ENCODE data around the gene MYL10. TPM values are rescaled to one million over a fixed set of nuclear protein-coding genes. Genes with fewer than 3 reads are reported as not detected.
A peak's percentile ranks its signal among the peaks of the same experiment; 100 is the strongest.
"Not testable (repeated sequence)": the region's sequence is repeated elsewhere in the genome, so short reads cannot be mapped to it uniquely, and the experiment has no call there.

Gene MYL10
- total RNA-seq, 8 experiments from 2014 or later: not detected

GRCh38 chr7:101667920-101668319 lies 38.8 kb upstream of the MYL10 start:
- Histone ChIP-seq H3K4me1 (replicated peaks in 1 of 2) (peaks cover 9 to 13% of the 10 kb centered on the region in 2 donors), H3K4me3 (no peak overlapping the region), H3K27ac (no peak overlapping the region)
- in situ Hi-C loops (cut with MboI; ENCODE audit: low pct_unique_long_range_greater_than_20kb in 2 of 9, low sequenced_read_pairs in 9 of 9, unreplicated experiment in 9 of 9): no loop called here
- 50 to 100% (median 53%) methylated on average over 1 to 2 of the region's 3 CpGs; no CpG with 5 or more reads in 7 of the 10 experiments for WGBS, 10 experiments
- no peak for ATAC-seq (replicated peaks in 6 of 8)

GRCh38 chr7:101667399-101667798 lies 38.3 kb upstream of the MYL10 start:
- in situ Hi-C loops (cut with MboI; ENCODE audit: low pct_unique_long_range_greater_than_20kb in 2 of 9, low sequenced_read_pairs in 9 of 9, unreplicated experiment in 9 of 9): no loop called here
- 60 to 100% (median 100%) methylated on average over 1 to 3 of the region's 3 CpGs; no CpG with 5 or more reads in 1 of the 10 experiments for WGBS, 10 experiments
- H3K4me1 ChIP-seq (replicated peaks in 1 of 2): peaks cover 9 to 13% of the 10 kb centered on the region in 2 donors
- no peak overlapping the region for H3K4me3 ChIP-seq
- H3K27ac ChIP-seq: no peak overlapping the region
- no peak for ATAC-seq (replicated peaks in 6 of 8)

DNA sequence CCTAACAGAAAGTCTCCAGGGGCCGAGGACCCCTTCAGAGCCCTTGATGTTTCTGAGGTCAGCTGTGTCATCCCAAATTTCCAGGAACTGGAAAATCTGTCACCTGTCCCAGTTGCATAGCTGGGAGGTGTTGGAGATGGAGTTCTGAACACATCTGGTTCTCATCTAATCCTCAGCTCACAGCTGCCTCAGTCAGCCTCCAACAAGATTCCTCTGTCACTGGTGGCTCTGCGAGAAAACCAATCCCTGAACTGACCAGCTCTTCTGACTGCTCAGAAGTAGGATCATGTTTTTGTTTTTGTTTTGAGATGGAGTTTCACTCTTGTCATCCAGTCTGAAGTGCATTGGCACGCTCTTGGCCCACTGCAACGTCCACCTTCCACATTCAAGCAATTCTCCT lies 37.6 kb upstream of the MYL10 start:
- no peak overlapping the region for H3K4me3 ChIP-seq
- in situ Hi-C loops (cut with MboI; ENCODE audit: low pct_unique_long_range_greater_than_20kb in 2 of 9, low sequenced_read_pairs in 9 of 9, unreplicated experiment in 9 of 9): no loop called here
- H3K4me1 ChIP-seq (replicated peaks in 1 of 2): peaks cover 14 to 17% of the 10 kb centered on the region in 2 donors
- no peak overlapping the region for H3K27ac ChIP-seq
- 42 to 100% (median 89%) methylated on average over 1 to 3 of the region's 4 CpGs; no CpG with 5 or more reads in 4 of the 10 experiments for WGBS, 10 experiments
- ATAC-seq (replicated peaks in 6 of 8): peak in 2 of 8 experiments; percentile 10 to 28

DNA sequence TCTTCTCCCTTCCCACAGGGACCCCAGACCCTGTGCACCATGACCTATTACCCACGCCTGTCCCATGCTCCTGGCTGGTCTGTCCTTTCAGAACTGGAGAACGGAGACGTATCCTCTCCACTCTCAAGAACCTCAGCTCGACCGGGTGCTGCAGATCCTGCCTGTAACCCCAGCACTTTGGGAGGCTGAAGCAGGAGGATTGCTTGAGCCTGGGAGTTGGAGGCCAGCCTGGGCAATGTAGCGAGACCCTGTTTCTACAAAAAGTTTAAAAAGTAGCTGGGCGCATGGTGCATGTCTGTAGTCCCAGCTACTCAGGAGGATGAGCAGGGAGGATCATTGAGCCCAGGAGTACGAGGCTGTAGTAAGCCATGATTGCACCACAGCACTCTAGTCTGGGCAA lies 37.2 kb upstream of the MYL10 start:
- no peak overlapping the region for H3K27ac ChIP-seq
- no peak overlapping the region for H3K4me3 ChIP-seq
- ATAC-seq (replicated peaks in 6 of 8): no peak
- 0 to 83% (median 60%) methylated on average over 1 to 7 of the region's 8 CpGs; no CpG with 5 or more reads in 3 of the 10 experiments for WGBS, 10 experiments
- in situ Hi-C loops (cut with MboI; ENCODE audit: low pct_unique_long_range_greater_than_20kb in 2 of 9, low sequenced_read_pairs in 9 of 9, unreplicated experiment in 9 of 9): no loop called here
- peaks cover 15 to 19% of the 10 kb centered on the region in 2 donors for H3K4me1 ChIP-seq (replicated peaks in 1 of 2)

GRCh38 chr7:101664893-101665471 lies 35.9 kb upstream of the MYL10 start:
- no peak for ATAC-seq (replicated peaks in 6 of 8)
- 25 to 100% (median 76%) methylated on average over 1 to 5 of the region's 10 CpGs; no CpG with 5 or more reads in 4 of the 10 experiments for WGBS, 10 experiments
- in situ Hi-C loops (cut with MboI; ENCODE audit: low pct_unique_long_range_greater_than_20kb in 2 of 9, low sequenced_read_pairs in 9 of 9, unreplicated experiment in 9 of 9): no loop called here
- Histone ChIP-seq H3K27ac (peak overlapping the region in 1 of 2 donors; percentile 11), H3K4me3 (no peak overlapping the region), H3K4me1 (replicated peaks in 1 of 2) (peaks cover 15 to 22% of the 10 kb centered on the region in 2 donors)

DNA sequence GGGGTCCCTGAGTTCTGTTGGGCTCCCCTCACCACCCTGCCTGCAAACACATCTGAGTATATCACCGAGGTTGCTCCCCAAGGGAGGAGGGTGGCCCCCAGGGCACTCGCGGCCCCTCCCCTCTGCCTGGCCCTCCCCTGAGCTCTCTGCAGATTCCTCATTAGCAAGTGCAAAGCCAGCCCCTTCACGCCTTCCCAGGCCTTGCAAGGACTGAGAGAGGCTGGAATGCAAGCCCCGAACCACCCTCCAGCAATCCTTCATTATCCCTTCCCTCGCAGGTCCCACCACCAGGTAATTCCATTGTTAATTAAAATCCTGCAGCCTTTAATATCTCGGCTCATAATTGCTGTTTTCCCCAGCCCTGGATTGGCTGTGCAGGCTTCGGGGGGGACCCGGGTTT lies 35.3 kb upstream of the MYL10 start:
- peak; percentile 35 to 90 (median 81) for ATAC-seq (replicated peaks in 6 of 8)
- Histone ChIP-seq H3K27ac (peak overlapping the region in 1 of 2 donors; percentile 11), H3K4me3 (no peak overlapping the region), H3K4me1 (replicated peaks in 1 of 2) (peaks cover 15 to 22% of the 10 kb centered on the region in 2 donors)
- WGBS, 10 experiments: 0 to 19% (median 13%) methylated on average over 1 to 5 of the region's 9 CpGs; no CpG with 5 or more reads in 6 of the 10 experiments
- in situ Hi-C loops (cut with MboI; ENCODE audit: low pct_unique_long_range_greater_than_20kb in 2 of 9, low sequenced_read_pairs in 9 of 9, unreplicated experiment in 9 of 9): no loop called here

DNA sequence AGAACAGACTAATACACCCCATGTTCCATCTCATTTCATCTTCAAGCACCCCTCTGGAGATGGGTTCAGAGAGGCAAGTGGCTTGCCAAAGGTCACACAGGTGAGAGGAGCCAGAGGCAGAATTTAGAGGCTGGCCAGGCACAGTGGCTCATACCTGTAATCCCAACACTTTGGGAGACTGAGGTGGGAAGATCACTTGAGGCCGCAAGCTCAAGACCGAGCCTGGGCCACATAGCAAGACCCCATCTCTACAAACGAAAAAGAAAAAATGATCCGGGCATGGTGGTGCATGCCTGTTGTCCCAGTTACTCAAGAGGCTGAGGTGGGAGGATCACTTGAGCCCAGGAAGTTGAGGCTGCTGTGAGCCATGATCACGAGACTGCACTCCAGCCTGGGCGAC lies 34.7 kb upstream of the MYL10 start:
- no peak overlapping the region for H3K27ac ChIP-seq
- peaks cover 15 to 22% of the 10 kb centered on the region in 2 donors for H3K4me1 ChIP-seq (replicated peaks in 1 of 2)
- in situ Hi-C loops (cut with MboI; ENCODE audit: low pct_unique_long_range_greater_than_20kb in 2 of 9, low sequenced_read_pairs in 9 of 9, unreplicated experiment in 9 of 9): no loop called here
- no peak overlapping the region for H3K4me3 ChIP-seq
- ATAC-seq (replicated peaks in 6 of 8): no peak
- 70 to 100% (median 80%) methylated on average over 1 to 4 of the region's 6 CpGs; no CpG with 5 or more reads in 5 of the 10 experiments for WGBS, 10 experiments

DNA sequence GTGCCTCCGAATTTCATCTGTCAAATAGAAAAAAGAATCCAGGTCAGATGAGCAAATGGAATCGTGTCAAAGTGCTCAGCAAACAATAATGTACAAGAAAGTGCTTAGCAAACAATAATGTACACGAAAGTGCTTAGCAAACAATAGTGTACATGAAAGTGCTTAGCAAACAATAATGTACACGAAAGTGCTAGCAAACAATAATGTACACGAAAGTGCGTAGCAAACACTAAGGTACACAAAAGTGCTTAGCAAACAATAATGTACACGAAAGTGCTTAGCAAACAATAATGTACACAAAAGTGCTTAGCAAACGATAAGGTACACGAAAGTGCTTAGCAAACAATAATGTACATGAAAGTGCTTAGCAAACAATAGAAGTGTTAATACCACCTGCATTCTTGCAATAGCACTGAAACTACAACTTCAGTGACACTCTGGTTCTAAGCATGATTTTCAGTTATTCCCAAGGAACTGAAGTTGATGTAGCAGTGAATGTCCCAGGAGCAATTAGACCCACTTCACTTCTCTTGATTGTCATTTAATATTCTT lies 33.4 kb upstream of the MYL10 start:
- whole genome bisulfite sequencing, 10 experiments: 52 to 98% (median 75%) methylated on average over 3 to 8 of the region's 9 CpGs; no CpG with 5 or more reads in 1 of the 10 experiments
- H3K27ac ChIP-seq: no peak overlapping the region
- in situ Hi-C loops (cut with MboI; ENCODE audit: low pct_unique_long_range_greater_than_20kb in 2 of 9, low sequenced_read_pairs in 9 of 9, unreplicated experiment in 9 of 9): no loop called here
- H3K4me1 ChIP-seq (replicated peaks in 1 of 2): peaks cover 15 to 22% of the 10 kb centered on the region in 2 donors
- no peak overlapping the region for H3K4me3 ChIP-seq
- no peak for ATAC-seq (replicated peaks in 6 of 8)

- H3K27ac ChIP-seq: no peak overlapping the region
- H3K4me1 ChIP-seq (replicated peaks in 1 of 2): peaks cover 13 to 15% of the 10 kb centered on the region in 2 donors
- H3K4me3 ChIP-seq: no peak overlapping the region
- 43 to 80% (median 71%) methylated on average over 1 of the region's 2 CpGs; no CpG with 5 or more reads in 5 of the 10 experiments for WGBS, 10 experiments
- in situ Hi-C loops (cut with MboI; ENCODE audit: low pct_unique_long_range_greater_than_20kb in 2 of 9, low sequenced_read_pairs in 9 of 9, unreplicated experiment in 9 of 9): no loop called here
- no peak for ATAC-seq (replicated peaks in 6 of 8)
These were observed 30.6 kb upstream of the MYL10 start for GRCh38 chr7:101659706-101660105.

DNA sequence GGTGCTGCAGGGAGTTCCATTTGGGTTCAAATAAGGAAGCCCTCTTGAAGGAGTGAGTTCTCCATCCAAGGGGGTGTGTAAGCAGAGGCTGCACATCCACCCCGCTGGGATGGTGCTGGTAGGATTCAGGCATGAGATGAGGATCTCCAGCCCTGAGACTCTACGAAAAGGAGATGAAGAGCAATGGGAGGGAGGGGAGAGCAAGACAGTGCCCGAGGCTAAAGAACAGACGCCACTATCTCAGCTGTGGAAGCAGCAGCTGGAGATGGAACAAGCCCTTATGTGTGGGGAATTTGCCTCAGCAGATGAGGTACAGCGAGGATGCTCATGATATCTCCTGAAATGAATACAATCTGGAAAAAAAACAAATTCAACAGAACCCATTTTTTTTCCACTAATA lies 28.1 kb upstream of the MYL10 start:
- 0 to 100% (median 38%) methylated on average over 1 to 5 of the region's 5 CpGs; no CpG with 5 or more reads in 3 of the 10 experiments for WGBS, 10 experiments
- no peak for ATAC-seq (replicated peaks in 6 of 8)
- in situ Hi-C loops (cut with MboI; ENCODE audit: low pct_unique_long_range_greater_than_20kb in 2 of 9, low sequenced_read_pairs in 9 of 9, unreplicated experiment in 9 of 9): no loop called here
- no peak overlapping the region for H3K4me3 ChIP-seq
- no peak overlapping the region for H3K27ac ChIP-seq
- H3K4me1 ChIP-seq (replicated peaks in 1 of 2): peaks cover 5 to 8% of the 10 kb centered on the region in 2 donors

GRCh38 chr7:101651112-101651511 lies 22.0 kb upstream of the MYL10 start:
- Histone ChIP-seq H3K27ac (no peak overlapping the region), H3K4me1 (replicated peaks in 1 of 2) (no peaks in the 10 kb centered on the region), H3K4me3 (no peak overlapping the region)
- 60 to 100% (median 80%) methylated on average over 1 to 3 of the region's 4 CpGs; no CpG with 5 or more reads in 5 of the 10 experiments for WGBS, 10 experiments
- in situ Hi-C loops (cut with MboI; ENCODE audit: low pct_unique_long_range_greater_than_20kb in 2 of 9, low sequenced_read_pairs in 9 of 9, unreplicated experiment in 9 of 9): no loop called here
- ATAC-seq (replicated peaks in 6 of 8): peak in 1 of 8 experiments; percentile 24

- WGBS, 10 experiments: 0 to 90% (median 61%) methylated on average over 1 to 6 of the region's 8 CpGs; no CpG with 5 or more reads in 2 of the 10 experiments
- ATAC-seq (replicated peaks in 6 of 8): peak in 2 of 8 experiments; percentile 10 to 96
- Histone ChIP-seq H3K4me3 (no peak overlapping the region), H3K4me1 (replicated peaks in 1 of 2) (no peaks in the 10 kb centered on the region), H3K27ac (no peak overlapping the region)
- in situ Hi-C loops (cut with MboI; ENCODE audit: low pct_unique_long_range_greater_than_20kb in 2 of 9, low sequenced_read_pairs in 9 of 9, unreplicated experiment in 9 of 9): no loop called here
These were observed 21.5 kb upstream of the MYL10 start for GRCh38 chr7:101650579-101651081.

DNA sequence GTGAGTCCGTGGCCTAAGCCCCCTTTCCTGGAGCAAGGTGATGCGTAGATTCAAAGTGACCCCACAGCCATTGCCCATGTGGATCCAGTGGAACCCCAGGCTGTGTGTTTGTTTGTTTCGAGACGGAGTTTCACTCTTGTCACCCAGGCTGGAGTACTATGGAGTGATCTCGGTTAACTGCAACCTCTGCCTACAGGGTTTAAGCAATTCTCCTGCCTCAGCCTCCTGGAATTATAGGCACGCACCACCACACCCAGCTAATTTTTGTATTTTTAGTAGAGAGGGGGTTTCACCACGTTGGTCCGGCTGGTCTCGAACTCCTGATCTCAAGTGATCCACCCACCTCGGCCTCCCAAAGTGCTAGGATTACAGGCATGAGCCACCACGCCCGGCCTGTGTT lies 18.8 kb upstream of the MYL10 start:
- in situ Hi-C loops (cut with MboI; ENCODE audit: low pct_unique_long_range_greater_than_20kb in 2 of 9, low sequenced_read_pairs in 9 of 9, unreplicated experiment in 9 of 9); H3K4me1 ChIP-seq (replicated peaks in 1 of 2); ATAC-seq (replicated peaks in 6 of 8); H3K27ac ChIP-seq; H3K4me3 ChIP-seq: not testable (repeated sequence)
- WGBS, 10 experiments: 22 to 90% (median 88%) methylated on average over 1 to 8 of the region's 12 CpGs; no CpG with 5 or more reads in 5 of the 10 experiments

Measured in motor neuron (in vitro differentiated cells).